ENCODE results near the gene C5AR1. TPM values are rescaled to one million over a fixed set of nuclear protein-coding genes. Genes with fewer than 3 reads are reported as not detected.
"Not testable (repeated sequence)": the region's sequence is repeated elsewhere in the genome, so short reads cannot be mapped to it uniquely, and the experiment has no call there.

C5AR1 gene
- total RNA-seq: 10 to 100 TPM in 1 of 2 donors, 1 to 10 TPM in 1; 5.3 to 11.5 TPM

- Histone ChIP-seq H3K9me3 (no peaks in the 10 kb centered on the region), H3K4me1 (no peaks in the 10 kb centered on the region), H3K4me3 (peak within 1 kb of the TSS; percentile 9), H3K9ac (ENCODE audit: low read depth in 2 of 2, low read length in 2 of 2) (peak within 1 kb of the TSS; percentile 19 to 56), H3K27me3 (no peaks in the 10 kb centered on the region), H3K36me3 (no peaks in the 10 kb centered on the region), H3K27ac (no peak within 1 kb of the TSS)
- no peak for TF ChIP-seq CTCF (IDR thresholded peaks at IDR 0.05)
- no peak for DNase-seq
- intact Hi-C loops (cut with DNase I): no loop called here
Measured at GRCh38 chr19:47309608-47310007, at the start of gene C5AR1. Gene C5AR1, plus strand, starts transcription at chr19:47309861. Its CDS starts 35 bp downstream, at chr19:47309896.

GRCh38 chr19:47260476-47260875 is 49.2 kb upstream of the C5AR1 start:
- H3K36me3 ChIP-seq: peaks cover 9% of the 10 kb centered on the region

GRCh38 chr19:47261946-47262793 is 47.5 kb upstream of the C5AR1 start:
- intact Hi-C loops (cut with DNase I); H3K36me3 ChIP-seq; H3K27ac ChIP-seq; H3K4me3 ChIP-seq; H3K9me3 ChIP-seq; H3K27me3 ChIP-seq; H3K9ac ChIP-seq (ENCODE audit: low read depth in 2 of 2, low read length in 2 of 2); H3K4me1 ChIP-seq; DNase-seq: not testable (repeated sequence)

More at GRCh38 chr19:47260476-47260875, 49.2 kb upstream of the C5AR1 start:
- intact Hi-C loops (cut with DNase I): no loop called here
- Histone ChIP-seq H3K4me1 (no peaks in the 10 kb centered on the region), H3K27me3 (no peaks in the 10 kb centered on the region), H3K9me3 (no peaks in the 10 kb centered on the region), H3K4me3 (no peak overlapping the region), H3K9ac (ENCODE audit: low read depth in 2 of 2, low read length in 2 of 2) (no peak overlapping the region), H3K27ac (no peak overlapping the region)
- DNase-seq: no peak
- TF ChIP-seq CTCF (IDR thresholded peaks at IDR 0.05): no peak

- Histone ChIP-seq H3K9ac (ENCODE audit: low read depth in 2 of 2, low read length in 2 of 2) (no peak overlapping the region), H3K27ac (no peak overlapping the region), H3K4me1 (no peaks in the 10 kb centered on the region), H3K27me3 (no peaks in the 10 kb centered on the region), H3K36me3 (peaks cover 9% of the 10 kb centered on the region), H3K4me3 (no peak overlapping the region), H3K9me3 (no peaks in the 10 kb centered on the region)
- intact Hi-C loops (cut with DNase I): no loop called here
- no peak for DNase-seq
- TF ChIP-seq CTCF (IDR thresholded peaks at IDR 0.05): no peak
Measured at GRCh38 chr19:47264629-47265028, 45.0 kb upstream of the C5AR1 start.

GRCh38 chr19:47266401-47266941 is 43.2 kb upstream of the C5AR1 start:
- Histone ChIP-seq H3K27ac (no peak overlapping the region), H3K27me3 (no peaks in the 10 kb centered on the region), H3K4me1 (no peaks in the 10 kb centered on the region), H3K9ac (ENCODE audit: low read depth in 2 of 2, low read length in 2 of 2) (no peak overlapping the region), H3K4me3 (no peak overlapping the region), H3K36me3 (peaks cover 9% of the 10 kb centered on the region), H3K9me3 (no peaks in the 10 kb centered on the region)
- intact Hi-C loops (cut with DNase I): no loop called here
- TF ChIP-seq CTCF (IDR thresholded peaks at IDR 0.05): no peak
- no peak for DNase-seq

- no peak for DNase-seq
- Histone ChIP-seq H3K9ac (ENCODE audit: low read depth in 2 of 2, low read length in 2 of 2) (no peak overlapping the region), H3K36me3 (peaks cover 9% of the 10 kb centered on the region), H3K27ac (no peak overlapping the region), H3K27me3 (no peaks in the 10 kb centered on the region), H3K4me3 (no peak overlapping the region), H3K9me3 (no peaks in the 10 kb centered on the region), H3K4me1 (no peaks in the 10 kb centered on the region)
- intact Hi-C loops (cut with DNase I): no loop called here
- TF ChIP-seq CTCF (IDR thresholded peaks at IDR 0.05): no peak
Measured at GRCh38 chr19:47267350-47267759, 42.3 kb upstream of the C5AR1 start.
